Subcutaneous adipose tissue (tissue), 4 donors: ENCODE measurements around the gene GSG1L2. TPM values are rescaled to one million over a fixed set of nuclear protein-coding genes. Genes with fewer than 3 reads are reported as not detected.

ENCODE experiments used
- CTCF ChIP-seq: fragments of 450-650 bp; IDR thresholded peaks from one replicate; pipeline ENCODE4 v1.5.1; 2016; ENCODE audit warnings: low read depth, mild to moderate bottlenecking, control low read depth, antibody characterized with exemption, moderate library complexity
- total RNA-seq, 4 donors: library from RNA; depleted of rRNA; stranded (reverse); fragments of >200 nt; gene quantifications; one replicate each; pipeline ENCODE4 v1.1.0, GENCODE V29; 2016

GSG1L2 gene
- total RNA-seq, 4 donors from 2014 or later = not detected

- no peak for TF ChIP-seq CTCF
Measured at GRCh38 chr17:9771465-9771864, 50.4 kb downstream of the GSG1L2 start.

DNA sequence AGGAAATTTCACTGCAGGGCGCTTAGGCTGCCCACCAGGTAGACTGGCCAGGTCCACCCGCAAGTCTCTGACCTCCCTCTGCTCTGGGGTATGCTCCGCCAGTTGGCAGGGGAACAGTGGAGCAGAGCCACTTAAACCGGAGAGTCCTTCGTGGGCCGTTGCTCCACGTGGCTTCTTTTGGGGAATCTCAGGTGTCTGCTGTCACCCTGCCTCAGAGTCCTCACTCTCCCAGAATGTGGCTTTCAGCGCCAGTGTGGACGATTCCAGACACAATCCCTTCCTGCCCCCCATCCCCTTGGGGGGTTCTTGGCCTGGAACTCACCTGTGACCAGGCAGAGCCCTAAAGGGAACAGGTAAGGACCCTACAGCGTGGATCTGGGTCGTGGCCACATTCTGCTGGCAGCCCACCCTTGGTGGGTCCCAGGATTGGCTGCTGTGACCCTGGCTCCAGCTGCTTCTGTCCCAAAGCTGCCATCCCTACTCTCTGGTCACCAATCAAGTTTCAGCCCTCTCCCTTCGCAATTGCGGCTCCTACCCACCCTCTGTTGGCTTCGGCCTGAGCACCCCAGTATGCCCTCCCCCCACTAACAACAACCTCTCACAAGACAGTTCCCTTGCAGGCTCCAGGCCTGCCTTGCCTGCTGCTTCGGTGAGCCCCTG is 52.7 kb downstream of the GSG1L2 start:
- no peak for TF ChIP-seq CTCF

DNA sequence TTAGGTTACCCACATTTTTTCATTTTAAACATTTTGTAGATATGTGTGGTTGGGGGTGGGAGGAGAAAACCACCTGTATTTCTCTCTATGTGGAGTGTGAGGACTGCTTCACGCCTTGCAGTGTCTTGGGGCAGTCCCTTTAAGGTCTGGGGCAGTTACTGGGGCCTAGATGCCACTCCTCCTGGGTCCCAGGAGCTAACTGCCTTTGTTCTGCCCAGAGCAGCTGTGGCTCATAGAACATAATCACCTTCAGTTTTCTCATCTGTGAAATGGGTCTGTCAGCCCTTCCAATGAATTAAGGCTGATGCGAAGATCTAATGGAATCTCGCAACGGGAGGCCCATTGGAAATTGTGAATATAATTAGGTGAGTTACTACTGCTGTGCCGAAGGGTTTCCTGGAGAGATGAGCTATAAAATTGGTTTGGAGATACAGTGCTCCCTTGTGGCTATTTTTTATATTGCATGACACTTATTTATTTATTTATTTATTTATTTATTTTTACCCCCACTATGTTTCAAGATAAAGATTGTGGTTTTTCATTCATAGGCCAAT is 53.4 kb downstream of the GSG1L2 start:
- TF ChIP-seq CTCF = no peak

- no peak for TF ChIP-seq CTCF
Measured at GRCh38 chr17:9767432-9767991, 54.4 kb downstream of the GSG1L2 start.

GRCh38 chr17:9766970-9767369 is 54.9 kb downstream of the GSG1L2 start:
- no peak for TF ChIP-seq CTCF

- TF ChIP-seq CTCF = no peak
Measured at GRCh38 chr17:9765322-9765721, 56.6 kb downstream of the GSG1L2 start.

DNA sequence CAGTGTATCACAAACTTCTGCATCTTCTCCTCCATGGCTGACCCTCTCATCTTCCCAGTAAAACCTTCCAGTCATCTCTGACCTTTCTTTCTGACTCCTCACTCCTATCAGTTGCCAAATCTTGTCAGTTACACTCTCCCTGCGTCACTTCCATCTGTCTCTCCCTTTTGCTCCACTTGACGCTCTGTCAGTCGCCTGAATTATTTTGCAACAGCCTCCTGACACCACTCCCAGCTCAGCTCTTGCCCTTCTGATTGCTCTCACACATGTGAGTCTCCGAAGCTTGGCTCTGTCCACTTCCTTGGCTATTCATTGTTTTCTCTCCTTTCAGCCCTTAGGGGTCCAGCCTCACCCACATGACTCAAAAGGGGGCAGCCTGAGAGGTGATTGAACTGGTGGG is 58.2 kb downstream of the GSG1L2 start:
- no peak for TF ChIP-seq CTCF
